K562 (cell line): ENCODE data around the gene TBCC. TPM values are rescaled to one million over a fixed set of nuclear protein-coding genes. Genes with fewer than 3 reads are reported as not detected.
A peak's percentile ranks its signal among the peaks of the same experiment; 100 is the strongest.

Source experiments
- CBFA2T2 ChIP-seq: fragments of 450-650 bp; conservative IDR thresholded peaks from 2 replicates; pipeline ENCODE4 v1.6.1; 2017; ENCODE audit warnings: mild to moderate bottlenecking
- KDM5B ChIP-seq: fragments of 200-600 bp; sonication (generic); IDR thresholded peaks from 2 replicates; pipeline ENCODE4 v1.6.1; 2012; ENCODE audit warnings: low read depth, mild to moderate bottlenecking, moderate library complexity, low read length, control low read depth, inconsistent platforms; ENCODE audit not compliant: insufficient replicate concordance
- MTA3 ChIP-seq: fragments of 450-650 bp; formaldehyde crosslinking; IDR thresholded peaks from 2 replicates; pipeline ENCODE4 v1.6.1; 2017; ENCODE audit warnings: mild to moderate bottlenecking, borderline replicate concordance
- NFE2 ChIP-seq: IDR thresholded peaks from 2 replicates; pipeline ENCODE4 v1.6.1; 2014; ENCODE audit warnings: antibody characterized with exemption, low read depth
- NR4A1 ChIP-seq, 2 experiments: fragments of 250-450 bp in 1 of 2; fragments of 450-650 bp in 1 of 2; sonication (Bioruptor Pico) in 1 of 2; IDR thresholded peaks; 2 replicates each; pipeline versions ENCODE4 v1.4.0 to v1.6.1; 2016 to 2020; ENCODE audit warnings: mild to moderate bottlenecking in 2 of 2, missing compliant biosample characterization in 1 of 2, missing genetic modification characterization in 1 of 2, moderate library complexity in 1 of 2
- POLR2AphosphoS5 ChIP-seq: IDR thresholded peaks from 2 replicates; pipeline ENCODE4 v1.6.1; 2011; ENCODE audit warnings: mild to moderate bottlenecking, low read depth, low read length, moderate library complexity; ENCODE audit not compliant: control insufficient read depth, insufficient read depth
- RBM14 ChIP-seq: fragments of 200-400 bp; formaldehyde crosslinking; IDR thresholded peaks from 2 replicates; pipeline ENCODE4 v1.6.1; 2018; ENCODE audit warnings: low read depth, mild to moderate bottlenecking, low read length, moderate library complexity, borderline replicate concordance; ENCODE audit not compliant: insufficient read depth
- RFX7 ChIP-seq: fragments of 250-450 bp; sonication (Bioruptor Pico); IDR thresholded peaks from 2 replicates; pipeline ENCODE4 v1.5.1; 2021; ENCODE audit warnings: mild to moderate bottlenecking
- TAF7 ChIP-seq: fragments of 450-650 bp; IDR thresholded peaks from 2 replicates; pipeline ENCODE4 v1.6.1; 2016; ENCODE audit warnings: missing genetic modification characterization, missing compliant biosample characterization
- THRB ChIP-seq: fragments of 450-650 bp; formaldehyde crosslinking; conservative IDR thresholded peaks from 2 replicates; pipeline ENCODE4 v1.4.0; 2022; ENCODE audit warnings: mild to moderate bottlenecking, missing genetic modification characterization
- TOE1 ChIP-seq, 2 experiments: fragments of 450-650 bp in 1 of 2; sonication (generic) in 1 of 2; formaldehyde crosslinking in 1 of 2; IDR thresholded peaks; 2 replicates each; pipeline versions ENCODE4 v1.7.1 to v1.8.0; 2016 to 2022; ENCODE audit warnings: borderline replicate concordance in 2 of 2, mild to moderate bottlenecking in 2 of 2, antibody characterized with exemption in 1 of 2, inconsistent platforms in 1 of 2, low read depth in 1 of 2, missing genetic modification reagents in 1 of 2, moderate library complexity in 1 of 2
- ZC3H11A ChIP-seq: IDR thresholded peaks from 2 replicates; pipeline ENCODE4 v1.6.1; 2012; ENCODE audit warnings: low read depth, low read length, improper control_type of control experiment
- ZNF146 ChIP-seq: IDR thresholded peaks from one replicate; pipeline ENCODE4 v1.6.1; 2018; ENCODE audit warnings: missing compliant biosample characterization; ENCODE audit not compliant: unreplicated experiment
- polyA plus RNA-seq, 8 experiments: library from polyadenylated mRNA; depleted of rRNA in 4 of 8; stranded (reverse) in 5 of 8; unstranded in 3 of 8; fragments of >200 nt; fragmentation: Nextera tagmentation in 2 of 8; fragmentation: Illumina TruSeq in 1 of 8; extraction: Ambion mirVana in 2 of 8; extraction: Trizol in 1 of 8; gene quantifications; 2 replicates each; pipeline versions ENCODE4 v1.2.1 to v1.2.3, GENCODE V29; 2011 to 2014; ENCODE audit warnings: inconsistent platforms in 1 of 8, missing spikeins in 1 of 8
- total RNA-seq, 7 experiments: library from RNA; depleted of rRNA in 6 of 7; stranded (reverse); fragments of >200 nt in 6 of 7; fragmentation: Illumina TruSeq in 2 of 7; extraction: Trizol in 2 of 7; gene quantifications; 2 replicates each; pipeline versions ENCODE4 v1.2.1 to v1.2.3, GENCODE V29; 2011 to 2021; ENCODE audit warnings: low replicate concordance in 1 of 7
- TF ChIP-seq, protein P1 (sequence below), 2 experiments: fragments of 450-650 bp; IDR thresholded peaks; 2 replicates each; pipeline ENCODE4 v1.6.1; 2016; ENCODE audit warnings: mild to moderate bottlenecking in 2 of 2, borderline replicate concordance in 1 of 2, low read depth in 1 of 2, moderate library complexity in 1 of 2

TBCC gene
- total and polyA plus RNA-seq, 9 of the 15 experiments (the other 6 are each of a cell fraction or from before 2014, with no cell fraction given), result 2.8 to 34.1 (median 23.3) TPM

DNA sequence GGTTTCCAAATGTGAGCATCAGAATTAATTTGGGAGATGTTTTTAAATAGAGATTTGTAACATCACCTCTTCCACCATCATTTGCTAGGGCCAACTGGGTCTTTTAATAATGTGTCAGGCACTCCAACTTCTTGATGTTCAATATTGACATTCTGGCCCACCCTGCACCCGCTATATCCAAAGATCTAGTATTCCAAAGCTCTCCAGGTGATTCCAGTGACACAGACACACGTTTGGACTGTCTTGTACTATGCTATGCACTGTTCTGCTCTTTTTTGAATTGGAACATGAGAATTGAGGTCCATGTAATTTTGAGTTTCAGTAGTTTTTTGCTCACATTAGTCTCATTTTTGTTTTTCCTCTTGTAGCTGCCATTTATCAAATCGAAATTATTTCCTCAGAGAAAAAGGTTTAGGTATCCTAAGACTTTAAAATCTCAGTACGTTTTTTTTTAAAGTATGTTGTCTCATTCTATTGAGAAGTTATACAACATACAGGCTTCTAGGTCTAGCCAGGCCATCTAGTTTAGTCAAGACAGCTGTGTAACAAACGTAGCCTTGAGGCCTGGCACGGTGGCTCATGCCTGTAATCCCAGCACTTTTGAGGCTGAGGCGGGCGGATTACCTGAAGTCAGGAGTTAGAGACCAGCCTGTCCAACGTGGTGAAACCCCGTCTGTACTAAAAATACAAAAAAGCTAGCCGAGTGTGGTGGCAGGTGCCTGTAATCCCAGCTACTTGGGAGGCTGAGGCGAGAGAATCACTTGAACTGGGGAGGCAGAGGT, 39.0 kb upstream of the TBCC start (continued):
- TF ChIP-seq TAF7 (tag), result no peak
- 0 out of 2 replicates have a peak, but pooled peaks have one; percentile 37 for TF ChIP-seq THRB (CRISPR knock-in tag)
- no peak for TF ChIP-seq MTA3
- TF ChIP-seq KDM5B, result peak; percentile 9
- no peak for TF ChIP-seq RBM14
- TF ChIP-seq CBFA2T2, result no peak
- no peak for TF ChIP-seq ZNF146
- no peak for TF ChIP-seq ZC3H11A
- TF ChIP-seq, protein P1, sequence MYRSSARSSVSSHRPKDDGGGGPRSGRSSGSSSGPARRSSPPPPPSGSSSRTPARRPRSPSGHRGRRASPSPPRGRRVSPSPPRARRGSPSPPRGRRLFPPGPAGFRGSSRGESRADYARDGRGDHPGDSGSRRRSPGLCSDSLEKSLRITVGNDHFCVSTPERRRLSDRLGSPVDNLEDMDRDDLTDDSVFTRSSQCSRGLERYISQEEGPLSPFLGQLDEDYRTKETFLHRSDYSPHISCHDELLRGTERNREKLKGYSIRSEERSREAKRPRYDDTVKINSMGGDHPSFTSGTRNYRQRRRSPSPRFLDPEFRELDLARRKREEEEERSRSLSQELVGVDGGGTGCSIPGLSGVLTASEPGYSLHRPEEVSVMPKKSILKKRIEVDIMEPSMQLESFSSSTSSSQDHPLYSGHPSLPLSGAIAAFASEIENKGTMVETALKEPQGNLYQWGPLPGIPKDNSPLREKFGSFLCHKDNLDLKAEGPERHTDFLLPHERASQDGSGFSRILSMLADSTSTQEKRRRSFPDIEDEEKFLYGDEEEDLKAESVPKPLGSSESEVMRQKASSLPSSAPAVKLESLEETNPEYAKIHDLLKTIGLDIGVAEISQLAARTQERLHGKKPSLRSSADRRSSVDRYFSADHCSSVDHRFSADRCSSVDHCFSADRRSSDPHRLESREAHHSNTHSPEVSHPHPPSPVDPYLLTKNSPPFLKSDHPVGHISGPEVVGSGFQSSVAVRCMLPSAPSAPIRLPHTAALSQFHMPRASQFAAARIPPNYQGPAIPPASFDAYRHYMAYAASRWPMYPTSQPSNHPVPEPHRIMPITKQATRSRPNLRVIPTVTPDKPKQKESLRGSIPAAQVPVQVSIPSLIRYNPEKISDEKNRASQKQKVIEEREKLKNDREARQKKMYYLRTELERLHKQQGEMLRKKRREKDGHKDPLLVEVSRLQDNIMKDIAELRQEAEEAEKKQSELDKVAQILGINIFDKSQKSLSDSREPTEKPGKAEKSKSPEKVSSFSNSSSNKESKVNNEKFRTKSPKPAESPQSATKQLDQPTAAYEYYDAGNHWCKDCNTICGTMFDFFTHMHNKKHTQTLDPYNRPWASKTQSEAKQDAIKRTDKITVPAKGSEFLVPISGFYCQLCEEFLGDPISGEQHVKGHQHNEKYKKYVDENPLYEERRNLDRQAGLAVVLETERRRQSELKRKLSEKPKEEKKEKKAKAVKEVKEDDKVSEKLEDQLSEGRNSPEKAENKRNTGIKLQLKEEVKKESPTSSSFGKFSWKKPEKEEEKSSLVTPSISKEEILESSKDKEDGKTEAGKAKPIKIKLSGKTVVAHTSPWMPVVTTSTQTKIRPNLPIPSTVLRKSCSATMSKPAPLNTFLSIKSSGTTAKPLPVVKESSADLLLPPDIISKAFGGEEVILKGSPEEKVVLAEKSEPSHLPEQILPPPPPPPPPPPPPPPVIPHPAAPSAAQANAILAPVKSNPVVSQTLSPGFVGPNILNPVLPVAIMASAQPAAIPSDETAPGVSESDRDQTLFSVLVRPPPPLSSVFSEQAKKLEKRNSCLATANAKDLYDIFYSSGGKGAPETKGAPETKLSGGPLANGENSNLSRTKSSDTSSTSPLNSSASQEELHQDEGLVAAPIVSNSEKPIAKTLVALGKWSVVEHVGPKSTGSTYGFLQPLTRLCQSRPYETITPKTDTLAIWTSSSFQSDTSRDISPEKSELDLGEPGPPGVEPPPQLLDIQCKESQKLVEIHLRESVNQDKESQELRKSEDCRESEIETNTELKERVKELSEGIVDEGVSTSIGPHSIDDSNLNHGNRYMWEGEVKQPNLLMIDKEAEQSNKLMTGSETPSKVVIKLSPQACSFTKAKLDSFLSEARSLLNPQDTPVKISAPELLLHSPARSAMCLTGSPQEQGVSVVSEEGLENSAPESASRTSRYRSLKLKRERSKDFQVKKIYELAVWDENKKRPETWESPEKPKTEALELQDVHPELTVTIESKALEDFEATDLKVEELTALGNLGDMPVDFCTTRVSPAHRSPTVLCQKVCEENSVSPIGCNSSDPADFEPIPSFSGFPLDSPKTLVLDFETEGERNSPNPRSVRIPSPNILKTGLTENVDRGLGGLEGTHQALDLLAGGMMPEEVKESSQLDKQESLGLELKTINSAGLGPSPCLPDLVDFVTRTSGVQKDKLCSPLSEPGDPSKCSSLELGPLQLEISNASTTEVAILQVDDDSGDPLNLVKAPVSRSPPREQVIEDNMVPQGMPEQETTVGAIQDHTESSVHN (IDR thresholded peaks at IDR 0.05; ENCODE audit: borderline replicate concordance in 1 of 2, low read depth in 1 of 2), result no peak
- TF ChIP-seq NFE2, result no peak
- peak; percentile 41; the same call in 1 of the 2 replicates for TF ChIP-seq POLR2AphosphoS5
- TF ChIP-seq NR4A1 (CRISPR knock-in tag; IDR thresholded peaks at IDR 0.05), result no peak
- no peak for TF ChIP-seq NR4A1 (tag; IDR thresholded peaks at IDR 0.05)
- TF ChIP-seq RFX7, result no peak
- no peak for TF ChIP-seq TOE1 (IDR thresholded peaks at IDR 0.05; ENCODE audit: borderline replicate concordance)
- no peak for TF ChIP-seq TOE1 (CRISPR knock-in tag; IDR thresholded peaks at IDR 0.05; ENCODE audit: borderline replicate concordance, low read depth)
- TF ChIP-seq, all 486 proteins: peak for 5
